SK-MEL-5 (cell line): Measurements from ENCODE around the gene ZNF277. TPM values are rescaled to one million over a fixed set of nuclear protein-coding genes. Genes with fewer than 3 reads are reported as not detected.

ENCODE experiments used
- DNase-seq: peaks from one replicate; pipeline ENCODE4 v3.0.0-alpha.2; 2016; ENCODE audit warnings: low read depth, low spot score
- in situ Hi-C: cut with HindIII; loops from 2 replicates; pipeline ENCODE4 v1.10.0; 2016; ENCODE audit warnings: low sequenced_read_pairs, high pct_unique_total_duplicates, low pct_unique_long_range_greater_than_20kb
- polyA plus RNA-seq, 2 experiments: library from polyadenylated mRNA; depleted of rRNA; stranded (reverse); fragments of >200 nt; gene quantifications; 2 replicates each; pipeline ENCODE4 v1.2.3, GENCODE V29; 2015
- total RNA-seq: library from RNA; depleted of rRNA; stranded (reverse); fragments of >200 nt; shearing (Covaris generic); gene quantifications from 2 replicates; pipeline ENCODE4 v1.2.3, GENCODE V29; 2014; rRNA removed

Gene ZNF277, protein sequence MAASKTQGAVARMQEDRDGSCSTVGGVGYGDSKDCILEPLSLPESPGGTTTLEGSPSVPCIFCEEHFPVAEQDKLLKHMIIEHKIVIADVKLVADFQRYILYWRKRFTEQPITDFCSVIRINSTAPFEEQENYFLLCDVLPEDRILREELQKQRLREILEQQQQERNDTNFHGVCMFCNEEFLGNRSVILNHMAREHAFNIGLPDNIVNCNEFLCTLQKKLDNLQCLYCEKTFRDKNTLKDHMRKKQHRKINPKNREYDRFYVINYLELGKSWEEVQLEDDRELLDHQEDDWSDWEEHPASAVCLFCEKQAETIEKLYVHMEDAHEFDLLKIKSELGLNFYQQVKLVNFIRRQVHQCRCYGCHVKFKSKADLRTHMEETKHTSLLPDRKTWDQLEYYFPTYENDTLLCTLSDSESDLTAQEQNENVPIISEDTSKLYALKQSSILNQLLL
- total RNA-seq = 62.7 and 67.4 TPM in 2 replicates
- 21.9 and 25.0 TPM in 2 replicates for polyA plus RNA-seq (2015; cell fraction: cytosol; rRNA removed)
- 15.9 and 16.9 TPM in 2 replicates for polyA plus RNA-seq (2015; cell fraction: nucleus; rRNA removed)

DNA sequence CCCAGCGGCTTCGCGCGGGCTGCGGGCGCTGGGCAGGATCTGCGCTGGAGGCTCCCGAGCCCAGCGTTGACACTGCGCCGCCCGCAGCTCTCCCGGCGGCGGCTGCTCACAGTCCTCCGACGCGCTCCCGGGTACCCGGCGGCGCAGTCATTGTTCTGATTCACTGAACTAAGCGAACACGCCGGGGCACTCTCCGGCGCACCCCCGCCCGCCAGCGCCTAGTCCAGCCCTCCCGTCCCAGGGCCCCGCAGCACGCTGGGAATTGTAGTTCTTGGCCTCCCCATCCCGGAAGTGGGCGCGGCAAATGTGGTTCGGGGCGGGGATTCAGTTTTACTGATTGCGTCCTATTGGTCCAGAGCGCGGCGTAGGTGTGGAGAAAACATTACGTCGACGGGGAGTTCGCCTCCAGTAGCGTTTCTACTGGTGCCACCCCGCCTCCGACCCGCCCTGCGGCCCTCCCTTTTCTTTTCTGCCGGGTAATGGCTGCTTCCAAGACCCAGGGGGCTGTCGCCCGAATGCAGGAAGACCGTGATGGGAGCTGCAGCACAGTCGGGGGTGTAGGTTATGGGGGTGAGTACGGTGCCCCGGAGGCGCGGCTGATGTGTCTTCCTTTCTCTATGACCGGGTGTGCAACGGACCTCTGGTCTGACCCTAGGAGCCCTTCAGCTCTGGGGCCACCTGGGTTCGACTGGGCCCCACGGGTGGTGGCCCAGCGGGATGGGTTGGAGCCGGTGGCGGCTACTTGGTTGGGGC, at the start of gene ZNF277, which contains the start of gene DOCK4:
ZNF277 (plus strand) TSS at position 458 of the 753 bp plus-strand sequence; CDS start at position 480, 22 bp downstream.
DOCK4 (minus strand) TSS at position 162 of the 753 bp plus-strand sequence. CDS start 261 bp downstream, outside the sequence.
- peak; percentile 100 for DNase-seq
- in situ Hi-C loops = no loop called here

DNA sequence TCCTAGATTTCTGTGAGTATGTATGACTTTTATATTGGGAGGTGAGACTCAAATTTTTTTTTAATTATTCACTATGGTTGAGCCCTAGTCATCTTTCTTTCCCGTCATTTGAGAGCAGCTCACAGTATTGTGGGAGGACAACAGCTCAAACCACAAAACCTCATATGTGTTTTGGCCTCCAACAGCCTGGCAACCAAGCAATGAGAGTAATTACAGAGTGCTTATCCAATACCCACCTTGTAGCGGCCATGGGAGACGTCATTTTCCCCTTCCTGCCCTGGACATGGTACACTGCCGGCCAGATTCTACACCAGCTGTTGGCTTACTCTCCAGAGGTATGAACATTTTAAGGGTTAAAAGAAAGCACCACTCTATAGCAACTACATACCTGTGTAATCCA, 49.4 kb upstream of the ZNF277 start:
- no peak for DNase-seq
- in situ Hi-C loops = no loop called here

DNA sequence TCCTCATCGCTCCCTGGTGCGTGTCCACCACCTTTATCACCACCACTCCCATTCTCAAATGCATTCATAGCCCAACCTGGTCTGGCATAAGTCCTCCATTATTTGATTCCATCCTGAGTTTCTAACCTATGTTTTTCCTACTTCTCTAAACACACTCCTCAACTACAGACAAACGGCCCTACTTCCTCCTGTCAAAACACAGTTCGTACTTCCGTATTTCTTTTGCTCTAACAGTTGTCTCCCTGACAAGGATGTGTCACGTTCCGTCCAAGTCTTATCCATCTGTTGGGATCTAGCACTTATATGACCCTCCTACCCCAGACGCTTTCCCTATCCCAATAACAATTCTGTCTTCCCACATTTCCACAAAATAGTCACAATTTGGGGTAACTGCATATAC, 47.1 kb upstream of the ZNF277 start:
- in situ Hi-C loops = no loop called here
- no peak for DNase-seq

DNA sequence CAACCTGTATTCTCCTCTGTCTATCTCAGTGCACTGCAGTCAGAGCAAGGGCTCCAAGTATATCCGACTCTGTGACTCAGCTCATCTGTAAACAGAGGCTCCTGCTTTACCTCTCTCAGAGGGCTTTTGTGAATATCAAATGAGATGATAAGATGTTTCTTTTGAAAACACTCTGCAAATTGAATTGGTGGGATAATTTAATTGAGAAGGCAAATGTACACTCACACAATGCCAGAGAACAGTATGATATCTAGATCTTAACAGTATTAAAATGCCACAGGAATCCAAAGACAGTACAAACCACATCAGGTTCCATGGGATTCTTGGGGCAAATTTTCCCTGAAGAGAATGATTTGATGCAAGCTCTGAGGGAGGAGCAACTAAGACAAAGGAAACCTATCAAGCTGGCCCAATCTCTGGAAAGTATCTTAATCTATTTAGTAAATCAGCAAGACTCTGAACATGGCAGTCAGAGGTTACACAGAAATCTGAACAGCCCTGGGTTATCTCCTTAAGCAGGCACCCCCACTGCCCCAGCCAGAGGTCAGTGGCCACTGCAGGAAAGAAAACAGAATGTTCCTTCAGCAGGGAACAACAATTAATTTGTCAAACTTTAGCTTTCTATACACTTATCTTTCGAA, 46.2 kb upstream of the ZNF277 start:
- in situ Hi-C loops = no loop called here

DNA sequence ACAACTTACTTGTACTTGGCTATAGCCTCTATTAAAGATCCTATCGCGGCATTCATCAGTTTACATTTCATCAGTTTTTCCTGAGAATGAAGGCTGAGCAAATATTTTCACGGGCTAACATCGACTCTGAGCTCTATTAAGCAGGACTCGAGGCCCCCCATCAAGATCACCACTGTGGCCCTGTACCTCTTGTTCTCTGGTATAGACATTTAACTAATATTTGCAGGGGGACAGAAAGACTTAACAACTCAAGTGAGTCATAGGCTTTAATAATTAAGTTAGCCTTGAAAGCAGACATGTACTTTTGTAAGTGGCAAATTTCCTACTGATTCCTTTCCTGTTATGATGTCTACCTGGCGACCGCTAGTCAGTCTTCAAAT, 45.7 kb upstream of the ZNF277 start:
- in situ Hi-C loops = no loop called here
- no peak for DNase-seq

More for the DNA sequence above, 46.2 kb upstream of the ZNF277 start:
- DNase-seq = no peak

DNA sequence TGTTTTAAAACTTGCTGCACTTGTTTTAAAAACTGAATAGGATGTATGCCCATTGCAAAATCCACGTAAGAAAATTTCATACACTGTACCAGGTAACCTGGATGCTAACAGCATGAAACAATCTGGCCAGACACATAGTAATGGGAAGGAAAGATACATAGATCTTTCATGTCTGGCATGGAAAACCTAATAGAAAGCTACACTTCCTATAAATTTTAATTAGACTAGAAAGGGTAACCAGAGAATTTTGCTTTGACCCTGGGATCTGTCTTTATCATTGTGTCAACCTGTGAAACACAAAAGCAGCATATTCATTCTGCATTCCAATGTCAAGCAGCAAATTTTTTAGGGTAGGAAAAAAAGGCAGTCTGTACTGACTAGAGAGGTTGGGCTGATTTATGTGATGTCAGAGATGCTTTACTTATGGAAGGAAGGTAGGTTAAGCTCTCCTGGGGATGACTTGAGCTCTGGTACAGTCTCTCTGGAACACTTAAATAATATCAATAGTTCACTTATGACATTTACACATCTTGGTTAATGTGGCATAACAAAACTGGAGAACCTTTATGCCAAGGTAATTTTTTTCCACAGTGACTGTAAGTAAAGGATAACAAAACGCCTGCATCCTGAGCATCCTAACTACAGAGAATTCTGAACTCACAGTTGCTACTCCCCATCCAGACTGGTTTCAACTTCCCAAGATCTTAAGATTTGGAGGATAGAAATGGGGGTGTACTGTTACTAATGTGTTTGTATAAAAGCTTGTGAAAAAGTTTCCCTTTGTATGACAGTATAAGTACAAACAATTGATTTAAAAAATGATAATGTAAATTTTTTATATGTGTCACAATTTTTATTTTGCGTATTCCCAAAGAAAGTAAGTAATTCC, 45.0 kb upstream of the ZNF277 start:
- in situ Hi-C loops = no loop called here
- no peak for DNase-seq

DNA sequence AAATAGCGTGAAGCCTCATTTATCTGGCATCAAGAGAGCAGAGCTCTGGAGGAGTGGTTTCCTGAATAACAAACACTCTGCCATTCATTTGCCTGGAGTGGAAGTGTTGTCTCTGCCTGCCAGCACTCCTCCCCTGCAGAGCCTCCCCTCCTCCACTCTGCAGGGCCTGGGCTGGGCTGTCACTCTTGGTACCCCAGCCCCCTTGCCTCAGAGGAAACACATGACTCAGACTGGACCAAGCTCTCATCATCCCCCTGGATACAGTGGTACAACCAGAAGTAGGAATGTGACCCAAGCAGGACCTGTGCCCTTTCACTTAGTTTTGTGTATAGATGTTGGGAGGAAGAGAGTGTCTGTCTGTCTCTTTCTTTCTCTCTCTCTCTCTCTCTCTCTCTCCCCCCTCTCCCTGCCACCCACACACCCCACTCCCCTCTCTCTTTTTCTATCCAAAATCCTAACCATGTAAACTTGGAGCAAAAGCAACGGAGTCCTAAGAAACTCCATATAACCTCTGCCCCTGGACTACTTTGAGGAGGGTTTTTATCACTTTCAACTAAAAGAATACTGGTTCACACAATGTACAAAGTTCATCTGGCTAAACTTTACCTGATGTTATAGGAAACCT, 44.2 kb upstream of the ZNF277 start:
- peak; percentile 43 for DNase-seq
- in situ Hi-C loops = no loop called here

DNA sequence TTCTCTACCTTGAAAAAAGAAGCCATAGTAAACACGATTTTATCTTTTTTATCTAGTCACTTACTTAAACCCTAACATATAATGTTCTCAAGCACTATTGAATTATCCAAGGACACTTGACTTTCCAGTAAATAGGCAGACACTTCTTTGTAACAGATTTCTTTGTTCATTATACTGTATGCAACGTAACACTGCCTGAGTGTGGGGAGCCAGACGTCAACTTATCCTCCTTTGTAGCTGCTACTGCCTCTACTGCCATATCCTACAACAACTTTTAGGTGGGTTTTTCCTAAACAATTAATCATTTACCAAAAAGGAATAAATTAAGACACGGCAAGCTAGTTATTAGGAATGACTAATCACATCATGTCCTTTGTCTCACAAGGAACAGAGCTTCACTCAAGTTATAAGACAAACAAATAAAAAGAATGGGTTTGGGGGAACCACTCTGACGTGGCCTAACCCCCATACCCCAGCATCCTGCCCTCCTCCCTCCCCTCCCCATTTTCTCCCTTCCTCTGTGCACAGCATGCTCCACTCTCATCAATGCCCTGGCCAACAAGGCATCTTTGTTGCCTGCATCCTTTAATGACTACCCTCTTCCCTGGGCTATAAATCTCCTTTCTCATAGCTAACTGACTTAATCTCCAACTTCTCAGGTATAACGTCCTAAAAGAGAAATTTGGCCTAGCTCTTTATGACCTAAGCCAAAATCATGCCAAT, 43.5 kb upstream of the ZNF277 start:
- in situ Hi-C loops = no loop called here
- peak; percentile 38 for DNase-seq

DNA sequence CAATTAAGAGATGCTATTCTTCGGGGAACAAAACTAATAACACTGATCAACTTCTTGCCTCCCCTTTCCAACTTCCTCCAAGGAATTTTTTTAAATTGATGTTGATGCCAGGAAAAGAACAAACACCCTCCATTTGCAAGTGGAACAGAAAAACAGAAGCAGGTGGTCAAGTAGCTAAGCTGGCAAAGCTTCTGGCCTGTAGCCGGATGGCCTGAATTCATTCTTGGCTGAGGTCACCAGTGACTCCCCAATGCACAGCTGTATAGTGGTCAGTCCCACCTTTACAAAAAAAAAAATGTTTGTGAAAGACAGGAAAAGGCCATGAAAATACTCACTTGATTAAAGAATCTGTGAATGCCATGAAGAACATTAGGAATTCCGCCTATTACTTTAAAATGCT, 39.3 kb upstream of the ZNF277 start:
- no peak for DNase-seq
- in situ Hi-C loops = no loop called here

DNA sequence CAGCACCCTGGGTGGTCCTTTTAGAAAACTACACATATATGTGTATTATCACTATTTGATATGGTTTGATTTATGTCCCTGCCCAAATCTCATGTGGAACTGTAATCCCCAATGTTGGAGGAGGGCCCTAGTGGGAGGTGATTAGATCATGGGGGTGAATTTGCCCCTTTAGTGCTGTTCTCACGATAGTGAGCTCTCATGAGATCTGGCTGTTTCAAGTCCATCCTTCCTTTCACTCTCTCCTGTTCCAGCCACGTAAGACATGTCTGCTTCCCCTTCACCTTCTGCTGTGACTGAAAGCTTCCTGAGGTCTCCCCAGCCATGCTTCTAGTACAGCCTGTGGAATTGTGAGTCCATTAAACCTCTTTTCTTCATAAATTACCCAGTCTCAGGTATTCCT, 37.6 kb upstream of the ZNF277 start:
- DNase-seq = no peak
- in situ Hi-C loops = no loop called here

DNA sequence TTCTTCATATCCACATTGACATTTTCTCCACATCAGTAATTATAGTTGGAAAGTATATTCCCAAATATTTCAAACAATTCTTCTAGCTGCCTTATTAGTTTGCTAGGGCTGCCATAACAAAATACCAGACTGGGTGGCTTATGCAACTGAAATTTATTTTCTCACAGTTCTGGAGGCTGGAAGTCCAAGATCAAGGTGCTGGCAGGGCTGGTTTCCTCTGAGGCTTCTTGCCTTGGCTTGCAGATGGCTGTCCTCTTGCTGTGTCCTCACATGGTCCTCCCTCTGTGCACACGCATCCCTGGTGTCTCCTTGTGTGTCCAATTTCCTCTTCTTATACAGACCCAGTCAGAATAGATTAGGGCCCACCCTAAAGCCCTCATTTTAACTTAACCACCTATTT, 34.8 kb upstream of the ZNF277 start:
- in situ Hi-C loops = no loop called here
- no peak for DNase-seq

DNA sequence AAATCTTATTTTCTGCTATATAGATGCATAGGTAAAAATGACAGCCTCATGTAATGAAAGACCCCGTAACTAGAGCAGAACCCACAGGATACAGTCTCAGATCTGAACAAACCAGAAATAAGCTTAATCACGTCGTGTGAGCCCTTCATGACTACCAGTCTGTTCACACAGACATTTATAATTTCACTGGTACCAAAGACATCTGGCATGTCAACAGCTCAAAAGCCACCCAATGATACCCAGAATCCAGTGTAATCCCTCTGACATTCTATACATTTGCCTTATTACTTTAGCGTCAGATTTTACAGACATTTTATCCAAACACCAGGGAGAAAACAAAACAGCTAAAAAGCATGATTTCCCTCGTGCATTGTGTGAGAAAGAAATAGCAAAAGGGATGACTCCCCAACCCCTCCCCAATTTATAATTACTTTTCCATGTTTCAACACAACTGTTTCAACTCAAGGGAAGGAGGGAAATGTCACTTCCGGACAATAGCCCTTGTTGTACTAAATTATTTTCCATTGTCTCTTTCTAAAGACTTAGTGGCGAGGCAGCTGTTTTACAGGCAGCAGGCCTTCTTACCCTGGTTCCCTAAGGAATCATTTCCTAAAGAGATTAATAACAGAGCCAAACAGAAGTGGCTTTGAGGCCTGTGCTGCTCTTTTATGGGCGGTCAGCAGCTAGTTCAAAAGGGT, 33.5 kb upstream of the ZNF277 start:
- in situ Hi-C loops = no loop called here
- peak; percentile 67 for DNase-seq

DNA sequence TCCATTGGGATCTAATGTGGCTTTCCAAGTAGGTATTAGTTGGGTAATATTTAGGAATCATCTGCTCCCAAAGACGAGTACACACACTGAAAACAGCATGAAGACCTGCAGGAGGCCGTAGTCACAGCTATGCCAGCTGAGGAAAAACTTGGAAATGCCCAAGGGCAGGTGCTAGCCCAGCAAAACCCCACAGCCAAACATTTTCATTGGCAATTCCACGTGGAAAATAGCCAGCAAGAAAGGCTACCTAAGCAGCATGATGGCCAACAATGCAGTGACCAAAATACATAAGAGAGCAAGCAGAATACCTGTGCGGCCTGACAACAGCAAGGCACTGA, 33.0 kb upstream of the ZNF277 start:
- in situ Hi-C loops = no loop called here
- DNase-seq = no peak

DNA sequence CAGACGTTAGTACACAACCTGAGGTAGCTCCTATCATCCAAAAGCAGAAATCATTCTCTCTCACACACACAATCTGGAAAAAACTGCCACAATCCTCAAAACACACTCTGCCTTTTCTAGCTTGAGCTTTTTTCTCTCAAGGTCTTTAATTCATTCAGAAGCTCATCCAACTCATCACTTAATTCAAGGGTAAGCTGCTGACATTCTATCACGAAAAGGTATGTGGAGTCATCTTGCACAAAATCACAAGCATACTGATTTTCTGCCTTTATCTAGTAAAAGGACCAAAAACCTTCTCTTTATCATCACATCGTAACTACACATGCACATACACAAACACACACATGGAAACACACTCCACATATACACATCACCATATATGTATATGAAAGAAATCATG, 32.3 kb upstream of the ZNF277 start:
- in situ Hi-C loops = no loop called here
- DNase-seq = no peak

DNA sequence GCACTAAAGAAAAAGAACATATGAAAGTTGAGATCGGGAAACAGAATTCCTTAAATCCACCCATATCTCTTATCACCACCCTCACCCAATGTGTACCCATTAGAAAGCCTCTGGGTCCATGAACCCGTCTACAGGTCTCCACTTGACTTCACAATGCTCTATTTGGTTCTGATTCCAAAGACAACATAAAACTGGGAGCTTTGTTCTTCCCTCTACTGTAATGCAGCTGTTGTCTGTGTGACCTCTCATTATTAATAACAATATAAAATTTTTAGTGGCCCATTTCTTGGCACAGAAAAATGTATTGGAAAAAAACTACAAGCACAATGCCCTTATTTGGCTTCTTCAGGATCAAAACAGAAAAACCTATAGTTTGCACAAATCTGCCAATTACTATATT, 30.3 kb upstream of the ZNF277 start:
- no peak for DNase-seq
- in situ Hi-C loops = no loop called here
